Breast epithelium (tissue), 4 donors: Measurements from ENCODE around the gene SFMBT2. TPM values are rescaled to one million over a fixed set of nuclear protein-coding genes. Genes with fewer than 3 reads are reported as not detected.

ENCODE experiments used
- DNase-seq, 2 donors: peaks; one replicate each; pipeline ENCODE4 v3.0.0-alpha.2; 2019; ENCODE audit warnings: low spot score in 2 of 2
- H3K27ac ChIP-seq, 2 donors: fragments of 200-600 bp; sonication (generic) in 1 of 2; one replicate each; pipeline ENCODE4 v1.5.1; 2016 to 2019; ENCODE audit warnings: mild to moderate bottlenecking in 1 of 2
- H3K27me3 ChIP-seq, 2 donors: fragments of 200-600 bp; sonication (generic) in 1 of 2; one replicate each; pipeline versions ENCODE4 v1.5.1 to v1.6.0; 2017 to 2019; ENCODE audit warnings: control low read depth in 1 of 2, mild to moderate bottlenecking in 1 of 2
- H3K36me3 ChIP-seq: fragments of 200-600 bp; one replicate; pipeline ENCODE4 v1.5.1; 2019
- H3K4me1 ChIP-seq, 2 donors: fragments of 200-600 bp; sonication (generic); one replicate each; pipeline ENCODE4 v1.5.1; 2016 to 2019; ENCODE audit warnings: control low read depth in 1 of 2
- H3K4me3 ChIP-seq, 3 donors: fragments of 200-600 bp; sonication (generic); 1 replicate in 2 of 3; 2 replicates in 1 of 3; pipeline ENCODE4 v1.5.1; 2016 to 2019; ENCODE audit warnings: mild to moderate bottlenecking in 3 of 3, moderate library complexity in 2 of 3
- H3K9me3 ChIP-seq, 2 donors: fragments of 200-600 bp; sonication (generic) in 1 of 2; one replicate each; pipeline ENCODE4 v1.5.1; 2016 to 2019; ENCODE audit warnings: control low read depth in 1 of 2
- POLR2A ChIP-seq: fragments of 450-650 bp; IDR thresholded peaks from one replicate; pipeline ENCODE4 v1.6.1; 2016; ENCODE audit warnings: antibody characterized with exemption, mild to moderate bottlenecking, moderate library complexity
- POLR2AphosphoS5 ChIP-seq, 3 donors: sonication (generic); formaldehyde crosslinking; IDR thresholded peaks; one replicate each; pipeline ENCODE4 v1.6.1; 2017; ENCODE audit warnings: antibody characterized with exemption in 3 of 3
- intact Hi-C: fragments of 100-400 bp; cut with DNase I; formaldehyde crosslinking; loops from one replicate; pipeline ENCODE4 v1.15.1; 2023; ENCODE audit warnings: low total_unique reads
- total RNA-seq, 3 donors: library from RNA; depleted of rRNA; stranded (reverse); fragments of >200 nt; gene quantifications; one replicate each; pipeline ENCODE4 v1.1.0, GENCODE V29; 2016
- TF ChIP-seq, protein P1 (sequence below), 3 donors: fragments of 450-650 bp; IDR thresholded peaks; one replicate each; pipeline ENCODE4 v1.5.1; 2016 to 2017; ENCODE audit warnings: antibody characterized with exemption in 3 of 3, mild to moderate bottlenecking in 3 of 3, moderate library complexity in 3 of 3

SFMBT2 gene
- total RNA-seq, 3 donors from 2014 or later: 3.5 to 32.8 (median 22.8) TPM

DNA sequence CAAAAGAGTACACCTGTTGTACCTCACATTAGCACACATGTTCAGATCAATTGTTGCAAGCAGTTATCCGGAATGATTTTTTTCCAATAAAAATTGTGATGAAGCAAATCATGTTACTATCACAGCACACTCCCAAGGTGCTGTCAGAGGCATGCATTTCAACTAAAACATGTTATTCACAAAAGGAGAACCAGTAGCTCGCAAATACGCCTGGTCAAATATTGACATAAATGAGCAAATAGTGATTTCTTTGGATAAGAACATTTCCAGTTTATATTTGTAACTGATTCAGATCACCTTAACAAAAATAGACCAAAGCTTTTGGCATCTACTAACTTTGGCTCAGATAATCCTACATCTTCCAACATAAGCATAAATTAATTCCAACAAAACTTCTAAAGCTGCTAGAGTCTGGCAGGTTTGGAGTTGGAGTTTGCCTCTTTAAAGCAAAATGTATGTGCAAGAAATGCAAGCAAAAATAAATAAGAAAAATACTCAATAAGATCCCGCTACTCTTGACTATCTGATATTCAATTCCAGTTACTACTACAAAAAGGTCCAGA is 208.0 kb downstream of the SFMBT2 start:
- TF ChIP-seq, protein P1, sequence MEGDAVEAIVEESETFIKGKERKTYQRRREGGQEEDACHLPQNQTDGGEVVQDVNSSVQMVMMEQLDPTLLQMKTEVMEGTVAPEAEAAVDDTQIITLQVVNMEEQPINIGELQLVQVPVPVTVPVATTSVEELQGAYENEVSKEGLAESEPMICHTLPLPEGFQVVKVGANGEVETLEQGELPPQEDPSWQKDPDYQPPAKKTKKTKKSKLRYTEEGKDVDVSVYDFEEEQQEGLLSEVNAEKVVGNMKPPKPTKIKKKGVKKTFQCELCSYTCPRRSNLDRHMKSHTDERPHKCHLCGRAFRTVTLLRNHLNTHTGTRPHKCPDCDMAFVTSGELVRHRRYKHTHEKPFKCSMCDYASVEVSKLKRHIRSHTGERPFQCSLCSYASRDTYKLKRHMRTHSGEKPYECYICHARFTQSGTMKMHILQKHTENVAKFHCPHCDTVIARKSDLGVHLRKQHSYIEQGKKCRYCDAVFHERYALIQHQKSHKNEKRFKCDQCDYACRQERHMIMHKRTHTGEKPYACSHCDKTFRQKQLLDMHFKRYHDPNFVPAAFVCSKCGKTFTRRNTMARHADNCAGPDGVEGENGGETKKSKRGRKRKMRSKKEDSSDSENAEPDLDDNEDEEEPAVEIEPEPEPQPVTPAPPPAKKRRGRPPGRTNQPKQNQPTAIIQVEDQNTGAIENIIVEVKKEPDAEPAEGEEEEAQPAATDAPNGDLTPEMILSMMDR (IDR thresholded peaks at IDR 0.05): no peak
- no peak for TF ChIP-seq POLR2AphosphoS5 (IDR thresholded peaks at IDR 0.05)
- no peaks in the 10 kb centered on the region for H3K36me3 ChIP-seq
- intact Hi-C loops: no loop called here

DNA sequence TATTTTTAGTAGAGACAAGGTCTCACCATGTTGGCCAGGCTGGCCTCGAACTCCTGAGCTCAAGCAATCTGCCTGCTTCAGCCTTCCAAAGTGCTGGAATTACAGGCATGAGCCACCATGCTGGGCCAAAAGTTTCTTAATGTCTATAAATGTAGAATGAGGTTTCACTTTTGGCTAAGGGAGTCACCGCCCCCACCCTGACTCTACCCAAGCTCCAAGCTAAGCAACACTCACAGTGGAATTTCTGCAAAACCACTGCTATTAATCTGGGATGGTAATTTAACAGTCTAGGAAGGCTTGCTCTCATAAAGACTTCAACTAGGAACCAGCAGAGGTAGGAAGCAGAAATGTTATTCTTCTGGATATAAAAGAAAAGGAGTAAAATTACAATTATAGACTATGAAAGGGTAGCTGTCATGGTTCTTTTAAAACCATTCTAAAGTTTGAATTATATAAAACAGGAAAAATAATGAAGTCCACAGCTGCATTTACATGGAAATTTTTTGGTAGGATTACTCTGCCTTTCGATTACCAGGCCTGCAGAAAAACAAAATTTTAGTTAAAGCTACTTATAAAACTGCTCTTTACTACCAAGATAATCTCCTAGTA is 211.6 kb downstream of the SFMBT2 start:
- Histone ChIP-seq H3K4me1 (no peaks in the 10 kb centered on the region), H3K27ac (no peak overlapping the region), H3K4me3 (no peak overlapping the region), H3K9me3 (peaks cover 8 to 10% of the 10 kb centered on the region in 2 donors), H3K27me3 (no peaks in the 10 kb centered on the region), H3K36me3 (no peaks in the 10 kb centered on the region)
- TF ChIP-seq POLR2A (no peak), POLR2AphosphoS5 (IDR thresholded peaks at IDR 0.05) (no peak)
- TF ChIP-seq, protein P1 (IDR thresholded peaks at IDR 0.05): no peak
- DNase-seq: no peak
- intact Hi-C loops: no loop called here

More for the DNA sequence above, 208.0 kb downstream of the SFMBT2 start:
- Histone ChIP-seq H3K4me1 (no peaks in the 10 kb centered on the region), H3K4me3 (no peak overlapping the region), H3K27me3 (no peaks in the 10 kb centered on the region), H3K9me3 (no peaks in the 10 kb centered on the region), H3K27ac (no peak overlapping the region)
- DNase-seq: no peak

DNA sequence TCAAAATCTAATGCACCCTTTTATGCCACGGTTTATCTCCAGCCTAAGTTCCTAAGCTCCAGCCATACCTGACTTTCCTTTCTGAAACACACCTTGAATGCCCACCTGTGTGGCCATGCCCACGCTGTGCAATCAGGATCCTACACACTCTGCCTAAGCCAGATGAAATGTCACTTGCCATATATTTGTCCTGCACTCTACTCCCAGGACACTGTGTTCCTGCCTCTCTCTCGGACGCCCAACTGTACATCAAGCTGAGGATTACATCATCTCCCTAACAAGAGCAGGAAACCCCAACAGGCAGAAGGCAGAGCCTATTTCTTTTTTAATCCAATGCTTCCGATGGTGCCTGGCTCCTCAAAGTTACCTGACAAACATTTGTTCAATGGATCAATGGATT is 214.6 kb downstream of the SFMBT2 start:
- H3K4me3 ChIP-seq: no peak overlapping the region
- no peaks in the 10 kb centered on the region for H3K36me3 ChIP-seq
- no peaks in the 10 kb centered on the region for H3K27me3 ChIP-seq
- intact Hi-C loops: no loop called here
- no peak for DNase-seq
- peaks cover 8 to 10% of the 10 kb centered on the region in 2 donors for H3K9me3 ChIP-seq
- no peaks in the 10 kb centered on the region for H3K4me1 ChIP-seq
- TF ChIP-seq POLR2AphosphoS5 (IDR thresholded peaks at IDR 0.05) (no peak), POLR2A (no peak)
- TF ChIP-seq, protein P1 (IDR thresholded peaks at IDR 0.05): no peak
- no peak overlapping the region for H3K27ac ChIP-seq

DNA sequence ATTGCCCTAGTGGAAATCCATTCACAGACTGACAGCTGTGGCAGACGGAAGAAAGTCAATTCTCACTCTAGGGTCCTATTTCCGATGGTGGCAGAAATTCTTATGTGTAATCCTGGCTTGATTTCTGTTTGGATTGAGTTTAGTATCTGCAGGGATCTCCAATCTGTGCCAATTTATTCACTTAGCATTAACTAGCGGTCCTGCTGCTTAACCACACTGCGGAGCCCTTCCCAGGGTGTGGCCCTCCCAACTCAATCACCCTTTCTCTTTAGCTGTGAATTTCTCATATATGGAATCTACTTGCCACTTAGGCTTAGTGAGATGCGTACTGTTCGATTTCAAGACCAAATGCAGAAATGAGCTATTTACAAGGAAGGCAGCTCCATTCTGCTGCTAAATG is 215.7 kb downstream of the SFMBT2 start:
- Histone ChIP-seq H3K4me3 (no peak overlapping the region), H3K27me3 (no peaks in the 10 kb centered on the region), H3K4me1 (no peaks in the 10 kb centered on the region), H3K27ac (no peak overlapping the region), H3K36me3 (no peaks in the 10 kb centered on the region), H3K9me3 (peaks cover 8 to 10% of the 10 kb centered on the region in 2 donors)
- intact Hi-C loops: no loop called here
- no peak for DNase-seq
- TF ChIP-seq, protein P1 (IDR thresholded peaks at IDR 0.05): no peak

DNA sequence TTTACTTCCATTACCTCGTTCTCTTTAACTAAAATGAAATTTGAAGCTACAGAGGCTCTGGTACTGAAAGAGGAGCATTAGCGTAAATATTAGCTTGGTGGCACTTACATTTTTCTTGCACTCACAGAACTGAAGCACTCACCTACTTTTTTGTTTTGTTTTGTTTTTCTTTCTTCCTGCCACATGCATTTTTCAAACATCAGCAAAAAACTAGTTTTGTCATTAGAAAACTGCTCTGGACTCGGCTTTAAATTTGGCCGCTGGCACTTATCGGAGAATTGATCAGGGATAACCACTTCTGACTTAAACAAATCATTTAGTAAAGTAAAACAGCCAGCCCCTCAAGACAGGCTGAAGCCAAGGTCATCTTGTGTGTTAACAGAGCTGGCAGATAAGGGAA is 216.3 kb downstream of the SFMBT2 start:
- no peak for DNase-seq
- intact Hi-C loops: no loop called here
- Histone ChIP-seq H3K4me3 (no peak overlapping the region), H3K9me3 (peaks cover 8 to 10% of the 10 kb centered on the region in 2 donors), H3K36me3 (no peaks in the 10 kb centered on the region), H3K27ac (no peak overlapping the region), H3K27me3 (no peaks in the 10 kb centered on the region), H3K4me1 (no peaks in the 10 kb centered on the region)
- TF ChIP-seq POLR2AphosphoS5 (IDR thresholded peaks at IDR 0.05): no peak
- TF ChIP-seq, protein P1 (IDR thresholded peaks at IDR 0.05): no peak
- no peak for TF ChIP-seq POLR2A
